HEK293 (cell line): ENCODE data around the gene COA8.

Experiments used
- EGR2 ChIP-seq: fragments of 450-650 bp; formaldehyde crosslinking; IDR thresholded peaks from 2 replicates; pipeline ENCODE4 v1.5.1; 2016; ENCODE audit warnings: low read depth, missing biosample characterization, missing genetic modification characterization
- IKZF3 ChIP-seq: fragments of 450-650 bp; IDR thresholded peaks from 2 replicates; pipeline ENCODE4 v1.5.0; 2018; ENCODE audit warnings: missing biosample characterization, mild to moderate bottlenecking, missing genetic modification characterization, moderate library complexity
- KLF7 ChIP-seq: fragments of 450-650 bp; formaldehyde crosslinking; IDR thresholded peaks from 2 replicates; pipeline ENCODE4 v1.5.1; 2016; ENCODE audit warnings: missing biosample characterization, missing genetic modification characterization, borderline replicate concordance
- PATZ1 ChIP-seq: fragments of 450-650 bp; formaldehyde crosslinking; IDR thresholded peaks from 2 replicates; pipeline ENCODE4 v1.5.1; 2016; ENCODE audit warnings: missing biosample characterization, missing genetic modification characterization
- PRDM1 ChIP-seq: fragments of 450-650 bp; formaldehyde crosslinking; IDR thresholded peaks from 2 replicates; pipeline ENCODE4; 2016; ENCODE audit warnings: missing biosample characterization, missing genetic modification characterization
- SETDB1 ChIP-seq: IDR thresholded peaks from one replicate; pipeline ENCODE4 v1.6.1; 2017; ENCODE audit warnings: mild to moderate bottlenecking, low read length, moderate library complexity, mixed read lengths; ENCODE audit not compliant: insufficient read length
- ZBTB44 ChIP-seq: fragments of 450-650 bp; IDR thresholded peaks from 2 replicates; pipeline ENCODE4 v1.5.1; 2018; ENCODE audit warnings: missing biosample characterization, mild to moderate bottlenecking, missing genetic modification characterization
- ZBTB7A ChIP-seq: fragments of 450-650 bp; formaldehyde crosslinking; IDR thresholded peaks from 2 replicates; pipeline ENCODE4 v1.5.1; 2016; ENCODE audit warnings: low read depth, missing biosample characterization, missing genetic modification characterization
- ZNF10 ChIP-seq: fragments of 450-650 bp; formaldehyde crosslinking; IDR thresholded peaks from 2 replicates; pipeline ENCODE4 v1.5.1; 2017; ENCODE audit warnings: missing biosample characterization, missing genetic modification characterization
- ZNF114 ChIP-seq: fragments of 450-650 bp; formaldehyde crosslinking; IDR thresholded peaks from 2 replicates; pipeline ENCODE4 v1.5.0; 2017; ENCODE audit warnings: missing biosample characterization, missing genetic modification characterization
- ZNF133 ChIP-seq: fragments of 450-650 bp; formaldehyde crosslinking; IDR thresholded peaks from 2 replicates; pipeline ENCODE4 v1.5.1; 2016; ENCODE audit warnings: missing biosample characterization, missing genetic modification characterization
- ZNF169 ChIP-seq: fragments of 450-650 bp; formaldehyde crosslinking; IDR thresholded peaks from 2 replicates; pipeline ENCODE4 v1.5.1; 2016; ENCODE audit warnings: missing biosample characterization, missing genetic modification characterization
- ZNF221 ChIP-seq: fragments of 450-650 bp; formaldehyde crosslinking; IDR thresholded peaks from 2 replicates; pipeline ENCODE4 v1.5.1; 2017; ENCODE audit warnings: missing biosample characterization, missing genetic modification characterization, borderline replicate concordance
- ZNF280D ChIP-seq: fragments of 450-650 bp; formaldehyde crosslinking; IDR thresholded peaks from 2 replicates; pipeline ENCODE4 v1.5.1; 2016; ENCODE audit warnings: missing biosample characterization, missing genetic modification characterization
- ZNF302 ChIP-seq: fragments of 450-650 bp; formaldehyde crosslinking; IDR thresholded peaks from 2 replicates; pipeline ENCODE4 v1.5.1; 2016; ENCODE audit warnings: missing biosample characterization, missing genetic modification characterization, low read depth
- ZNF335 ChIP-seq: fragments of 450-650 bp; formaldehyde crosslinking; conservative IDR thresholded peaks from 2 replicates; pipeline ENCODE4 v1.5.1; 2016; ENCODE audit warnings: missing biosample characterization, missing genetic modification characterization
- ZNF366 ChIP-seq: fragments of 450-650 bp; formaldehyde crosslinking; conservative IDR thresholded peaks from 2 replicates; pipeline ENCODE4 v1.5.1; 2016; ENCODE audit warnings: missing biosample characterization, missing genetic modification characterization
- ZNF404 ChIP-seq: fragments of 450-650 bp; formaldehyde crosslinking; IDR thresholded peaks from 2 replicates; pipeline ENCODE4 v1.5.1; 2017; ENCODE audit warnings: missing biosample characterization, missing genetic modification characterization
- ZNF423 ChIP-seq: fragments of 450-650 bp; formaldehyde crosslinking; IDR thresholded peaks from 2 replicates; pipeline ENCODE4 v1.5.1; 2016; ENCODE audit warnings: missing biosample characterization, missing genetic modification characterization
- ZNF521 ChIP-seq: fragments of 450-650 bp; formaldehyde crosslinking; IDR thresholded peaks from 2 replicates; pipeline ENCODE4 v1.5.1; 2017; ENCODE audit warnings: missing biosample characterization, mild to moderate bottlenecking, missing genetic modification characterization
- ZNF776 ChIP-seq: fragments of 450-650 bp; formaldehyde crosslinking; IDR thresholded peaks from 2 replicates; pipeline ENCODE4 v1.5.0; 2017; ENCODE audit warnings: missing biosample characterization, missing genetic modification characterization, borderline replicate concordance
- ZNF785 ChIP-seq: fragments of 450-650 bp; formaldehyde crosslinking; IDR thresholded peaks from 2 replicates; pipeline ENCODE4 v1.5.1; 2016; ENCODE audit warnings: missing biosample characterization, missing genetic modification characterization
- ZNF843 ChIP-seq: fragments of 450-650 bp; formaldehyde crosslinking; IDR thresholded peaks from 2 replicates; pipeline ENCODE4 v1.5.1; 2016; ENCODE audit warnings: missing biosample characterization, missing genetic modification characterization
- ZXDB ChIP-seq: fragments of 450-650 bp; formaldehyde crosslinking; IDR thresholded peaks from 2 replicates; pipeline ENCODE4 v1.5.1; 2016; ENCODE audit warnings: missing biosample characterization, missing genetic modification characterization
- TF ChIP-seq, protein P1 (sequence below): fragments of 450-650 bp; formaldehyde crosslinking; IDR thresholded peaks from 2 replicates; pipeline ENCODE4 v1.5.1; 2016; ENCODE audit warnings: missing biosample characterization, missing genetic modification characterization
- TF ChIP-seq, protein P2 (sequence below): fragments of 450-650 bp; formaldehyde crosslinking; IDR thresholded peaks from 2 replicates; pipeline ENCODE4 v1.5.1; 2016; ENCODE audit warnings: missing biosample characterization, missing genetic modification characterization
- TF ChIP-seq, protein P3 (sequence below): fragments of 450-650 bp; formaldehyde crosslinking; IDR thresholded peaks from 2 replicates; pipeline ENCODE4 v1.5.1; 2016; ENCODE audit warnings: missing biosample characterization, missing genetic modification characterization
- TF ChIP-seq, protein P4 (sequence below): fragments of 450-650 bp; formaldehyde crosslinking; IDR thresholded peaks from 2 replicates; pipeline ENCODE4 v1.5.1; 2016; ENCODE audit warnings: missing biosample characterization, missing genetic modification characterization

The COA8 gene

GRCh38 chr14:103519043-103519836 is 43.5 kb upstream of the COA8 start (continued):
- TF ChIP-seq PRDM1 (tag by site-specific recombination) (no peak), ZNF221 (tag by site-specific recombination) (no peak), KLF7 (tag by site-specific recombination) (peak; percentile 83; the same call in 1 of the 2 replicates), ZNF114 (no peak), ZBTB44 (tag by site-specific recombination) (peak; percentile 83), ZNF10 (peak; percentile 72), ZNF843 (tag by site-specific recombination) (no peak; the same call in 1 of the 2 replicates), ZNF133 (tag by site-specific recombination) (no peak), ZXDB (tag by site-specific recombination) (peak; percentile 76), ZNF404 (tag by site-specific recombination) (no peak), ZNF423 (tag by site-specific recombination) (no peak), ZNF335 (tag by site-specific recombination) (peak; percentile 84), ZNF169 (tag by site-specific recombination) (no peak), ZNF302 (tag by site-specific recombination) (no peak), ZNF776 (no peak), EGR2 (tag by site-specific recombination) (peak; percentile 94), PATZ1 (tag by site-specific recombination) (peak; percentile 97), ZNF521 (tag by site-specific recombination) (no peak), ZNF366 (tag by site-specific recombination) (peak; percentile 95), ZBTB7A (tag by site-specific recombination) (0 out of 2 replicates have a peak, but pooled peaks have one; percentile 9), ZNF785 (no peak), IKZF3 (tag by site-specific recombination) (peak; percentile 97), SETDB1 (no peak), ZNF280D (tag by site-specific recombination) (no peak)
- TF ChIP-seq, protein P1, sequence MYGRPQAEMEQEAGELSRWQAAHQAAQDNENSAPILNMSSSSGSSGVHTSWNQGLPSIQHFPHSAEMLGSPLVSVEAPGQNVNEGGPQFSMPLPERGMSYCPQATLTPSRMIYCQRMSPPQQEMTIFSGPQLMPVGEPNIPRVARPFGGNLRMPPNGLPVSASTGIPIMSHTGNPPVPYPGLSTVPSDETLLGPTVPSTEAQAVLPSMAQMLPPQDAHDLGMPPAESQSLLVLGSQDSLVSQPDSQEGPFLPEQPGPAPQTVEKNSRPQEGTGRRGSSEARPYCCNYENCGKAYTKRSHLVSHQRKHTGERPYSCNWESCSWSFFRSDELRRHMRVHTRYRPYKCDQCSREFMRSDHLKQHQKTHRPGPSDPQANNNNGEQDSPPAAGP (tag by site-specific recombination), result peak; percentile 68
- TF ChIP-seq, protein P2, sequence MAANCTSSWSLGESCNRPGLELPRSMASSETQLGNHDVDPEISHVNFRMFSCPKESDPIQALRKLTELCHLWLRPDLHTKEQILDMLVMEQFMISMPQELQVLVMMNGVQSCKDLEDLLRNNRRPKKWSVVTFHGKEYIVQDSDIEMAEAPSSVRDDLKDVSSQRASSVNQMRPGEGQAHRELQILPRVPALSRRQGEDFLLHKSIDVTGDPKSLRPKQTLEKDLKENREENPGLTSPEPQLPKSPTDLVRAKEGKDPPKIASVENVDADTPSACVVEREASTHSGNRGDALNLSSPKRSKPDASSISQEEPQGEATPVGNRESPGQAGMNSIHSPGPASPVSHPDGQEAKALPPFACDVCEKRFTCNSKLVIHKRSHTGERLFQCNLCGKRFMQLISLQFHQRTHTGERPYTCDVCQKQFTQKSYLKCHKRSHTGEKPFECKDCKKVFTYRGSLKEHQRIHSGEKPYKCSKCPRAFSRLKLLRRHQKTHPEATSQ (tag by site-specific recombination), result no peak
- TF ChIP-seq, protein P3, sequence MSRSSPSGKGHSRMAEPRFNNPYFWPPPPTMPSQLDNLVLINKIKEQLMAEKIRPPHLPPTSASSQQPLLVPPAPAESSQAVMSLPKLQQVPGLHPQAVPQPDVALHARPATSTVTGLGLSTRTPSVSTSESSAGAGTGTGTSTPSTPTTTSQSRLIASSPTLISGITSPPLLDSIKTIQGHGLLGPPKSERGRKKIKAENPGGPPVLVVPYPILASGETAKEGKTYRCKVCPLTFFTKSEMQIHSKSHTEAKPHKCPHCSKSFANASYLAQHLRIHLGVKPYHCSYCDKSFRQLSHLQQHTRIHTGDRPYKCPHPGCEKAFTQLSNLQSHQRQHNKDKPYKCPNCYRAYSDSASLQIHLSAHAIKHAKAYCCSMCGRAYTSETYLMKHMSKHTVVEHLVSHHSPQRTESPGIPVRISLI, result no peak
- TF ChIP-seq, protein P4, sequence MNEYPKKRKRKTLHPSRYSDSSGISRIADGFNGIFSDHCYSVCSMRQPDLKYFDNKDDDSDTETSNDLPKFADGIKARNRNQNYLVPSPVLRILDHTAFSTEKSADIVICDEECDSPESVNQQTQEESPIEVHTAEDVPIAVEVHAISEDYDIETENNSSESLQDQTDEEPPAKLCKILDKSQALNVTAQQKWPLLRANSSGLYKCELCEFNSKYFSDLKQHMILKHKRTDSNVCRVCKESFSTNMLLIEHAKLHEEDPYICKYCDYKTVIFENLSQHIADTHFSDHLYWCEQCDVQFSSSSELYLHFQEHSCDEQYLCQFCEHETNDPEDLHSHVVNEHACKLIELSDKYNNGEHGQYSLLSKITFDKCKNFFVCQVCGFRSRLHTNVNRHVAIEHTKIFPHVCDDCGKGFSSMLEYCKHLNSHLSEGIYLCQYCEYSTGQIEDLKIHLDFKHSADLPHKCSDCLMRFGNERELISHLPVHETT (tag by site-specific recombination), result 0 out of 2 replicates have a peak, but pooled peaks have one; percentile 18
